GM18868 (cell line): Measurements from ENCODE around the gene LCORL.

Experiments
- ATAC-seq: cut with Tn5 transposase; IDR thresholded peaks from one replicate; pipeline ENCODE4 v1.9.1; 2021; ENCODE audit warnings: mild to moderate bottlenecking, moderate library complexity; ENCODE audit not compliant: unreplicated experiment

The LCORL gene

GRCh38 chr4:18020145-18020670 lies 1.3 kb downstream of the LCORL start:
- ATAC-seq, result no peak

- no peak for ATAC-seq
Measured at GRCh38 chr4:18014269-18014668, 7.3 kb downstream of the LCORL start.

GRCh38 chr4:18012807-18013462 lies 8.6 kb downstream of the LCORL start:
- no peak for ATAC-seq

- no peak for ATAC-seq
Measured at GRCh38 chr4:18012134-18012806, 9.3 kb downstream of the LCORL start.

GRCh38 chr4:18007625-18008024 lies 13.9 kb downstream of the LCORL start:
- peak; percentile 48 for ATAC-seq

GRCh38 chr4:18006432-18006831 lies 15.1 kb downstream of the LCORL start:
- peak; percentile 63 for ATAC-seq

GRCh38 chr4:17997129-17997528 lies 24.4 kb downstream of the LCORL start:
- no peak for ATAC-seq

- ATAC-seq, result no peak
Measured at GRCh38 chr4:17995165-17995564, 26.4 kb downstream of the LCORL start.

- ATAC-seq, result no peak
Measured at GRCh38 chr4:17985832-17986231, 35.7 kb downstream of the LCORL start.

GRCh38 chr4:17981063-17981462 lies 40.5 kb downstream of the LCORL start:
- ATAC-seq, result no peak

- ATAC-seq, result no peak
Measured at GRCh38 chr4:17968721-17969120, 52.8 kb downstream of the LCORL start.

GRCh38 chr4:17967078-17967477 lies 54.5 kb downstream of the LCORL start:
- ATAC-seq, result no peak

- no peak for ATAC-seq
Measured at GRCh38 chr4:17966312-17966711, 55.2 kb downstream of the LCORL start.

GRCh38 chr4:17964576-17964975 lies 57.0 kb downstream of the LCORL start:
- no peak for ATAC-seq

GRCh38 chr4:17962171-17962570 lies 59.4 kb downstream of the LCORL start:
- no peak for ATAC-seq

- ATAC-seq, result no peak
Measured at GRCh38 chr4:17961249-17961648, 60.3 kb downstream of the LCORL start.

- ATAC-seq, result no peak
Measured at GRCh38 chr4:17958181-17958580, 63.4 kb downstream of the LCORL start.

GRCh38 chr4:17957688-17958087 lies 63.9 kb downstream of the LCORL start:
- no peak for ATAC-seq

GRCh38 chr4:17956245-17956644 lies 65.3 kb downstream of the LCORL start:
- no peak for ATAC-seq

- ATAC-seq, result no peak
Measured at GRCh38 chr4:17945303-17945702, 76.3 kb downstream of the LCORL start.

GRCh38 chr4:17941731-17942130 lies 79.8 kb downstream of the LCORL start:
- no peak for ATAC-seq

- no peak for ATAC-seq
Measured at GRCh38 chr4:17939054-17939453, 82.5 kb downstream of the LCORL start.
